IPS DF 4.7 (cell line): ENCODE results near the gene NAPA.

Experiments
- DNase-seq: peaks from one replicate; pipeline ENCODE4 v3.0.0-alpha.2; 2013; ENCODE audit warnings: low spot score; ENCODE audit errors: extremely low read depth

The NAPA gene

GRCh38 chr19:47523473-47523872 is 8.6 kb upstream of the NAPA start:
- no peak for DNase-seq

- DNase-seq, result no peak
Observed at GRCh38 chr19:47521473-47522180, 6.8 kb upstream of the NAPA start.

- no peak for DNase-seq
Observed at GRCh38 chr19:47520839-47521238, 6.0 kb upstream of the NAPA start.

- DNase-seq, result no peak
Observed at GRCh38 chr19:47520343-47520806, 5.5 kb upstream of the NAPA start.

GRCh38 chr19:47518854-47519253 is 4.0 kb upstream of the NAPA start:
- no peak for DNase-seq

- DNase-seq, result no peak
Observed at GRCh38 chr19:47518139-47518538, 3.3 kb upstream of the NAPA start.

- no peak for DNase-seq
Observed at GRCh38 chr19:47514151-47514868, 553 bp downstream of the NAPA start.

- no peak for DNase-seq
Observed at GRCh38 chr19:47512948-47513319, 1.9 kb downstream of the NAPA start.

- no peak for DNase-seq
Observed at GRCh38 chr19:47512183-47512947, 2.5 kb downstream of the NAPA start.

GRCh38 chr19:47511681-47512080 is 3.2 kb downstream of the NAPA start:
- no peak for DNase-seq

- DNase-seq, result no peak
Observed at GRCh38 chr19:47511128-47511517, 3.7 kb downstream of the NAPA start.

- DNase-seq, result no peak
Observed at GRCh38 chr19:47510516-47511127, 4.2 kb downstream of the NAPA start.

- no peak for DNase-seq
Observed at GRCh38 chr19:47509973-47510372, 4.9 kb downstream of the NAPA start.

- DNase-seq, result no peak
Observed at GRCh38 chr19:47509170-47509847, 5.6 kb downstream of the NAPA start.

GRCh38 chr19:47508721-47509120 is 6.1 kb downstream of the NAPA start:
- no peak for DNase-seq

- no peak for DNase-seq
Observed at GRCh38 chr19:47507924-47508553, 6.8 kb downstream of the NAPA start.

- no peak for DNase-seq
Observed at GRCh38 chr19:47507012-47507411, 7.9 kb downstream of the NAPA start.

- DNase-seq, result no peak
Observed at GRCh38 chr19:47506459-47506858, 8.4 kb downstream of the NAPA start.

- no peak for DNase-seq
Observed at GRCh38 chr19:47505506-47505905, 9.4 kb downstream of the NAPA start.

- DNase-seq, result no peak
Observed at GRCh38 chr19:47503826-47504150, 11.1 kb downstream of the NAPA start.
